Activated CD8-positive, alpha-beta memory T cell treated with anti-CD3 and anti-CD28 coated beads for 48 hours (primary cell): Measurements from ENCODE around the gene STAM.

Experiments used
- DNase-seq, 3 experiments: peaks; one replicate each; pipeline ENCODE4 v3.0.0-alpha.2; 2020; ENCODE audit warnings: low read depth in 2 of 3, low spot score in 2 of 3

STAM gene

GRCh38 chr10:17645621-17646345 lies 1.8 kb downstream of the STAM start:
- no peak for DNase-seq

GRCh38 chr10:17647326-17647725 lies 3.4 kb downstream of the STAM start:
- no peak for DNase-seq

GRCh38 chr10:17648243-17649035 lies 4.5 kb downstream of the STAM start:
- DNase-seq, result peak; percentile 48 to 55 (median 49)

GRCh38 chr10:17649052-17649451 lies 5.1 kb downstream of the STAM start:
- no peak for DNase-seq

GRCh38 chr10:17649836-17650235 lies 5.9 kb downstream of the STAM start:
- DNase-seq, result no peak

- DNase-seq, result no peak
Measured at GRCh38 chr10:17650416-17650815, 6.5 kb downstream of the STAM start.

- no peak for DNase-seq
Measured at GRCh38 chr10:17651896-17652295, 7.9 kb downstream of the STAM start.

- DNase-seq, result no peak
Measured at GRCh38 chr10:17652585-17652984, 8.6 kb downstream of the STAM start.

- DNase-seq, result no peak
Measured at GRCh38 chr10:17655009-17655408, 11.1 kb downstream of the STAM start.

GRCh38 chr10:17655567-17656146 lies 11.7 kb downstream of the STAM start:
- DNase-seq, result no peak

- DNase-seq, result no peak
Measured at GRCh38 chr10:17657103-17657500, 13.2 kb downstream of the STAM start.

GRCh38 chr10:17659365-17659764 lies 15.4 kb downstream of the STAM start:
- no peak for DNase-seq

GRCh38 chr10:17660921-17661320 lies 17.0 kb downstream of the STAM start:
- no peak for DNase-seq

- DNase-seq, result no peak
Measured at GRCh38 chr10:17661510-17661909, 17.6 kb downstream of the STAM start.

- DNase-seq, result no peak
Measured at GRCh38 chr10:17662193-17663138, 18.5 kb downstream of the STAM start.

- no peak for DNase-seq
Measured at GRCh38 chr10:17663450-17663849, 19.5 kb downstream of the STAM start.

GRCh38 chr10:17665747-17666146 lies 21.8 kb downstream of the STAM start:
- no peak for DNase-seq

- DNase-seq, result no peak
Measured at GRCh38 chr10:17668435-17669184, 24.7 kb downstream of the STAM start.

GRCh38 chr10:17669185-17669872 lies 25.4 kb downstream of the STAM start:
- no peak for DNase-seq

- DNase-seq, result no peak
Measured at GRCh38 chr10:17671307-17671706, 27.4 kb downstream of the STAM start.
